H1 (cell line): ENCODE results near the gene ZKSCAN8. TPM values are rescaled to one million over a fixed set of nuclear protein-coding genes. Genes with fewer than 3 reads are reported as not detected.

Experiments
- CTCF ChIA-PET: fragments of 300-600 bp; sonication (Branson Sonifier 250); formaldehyde crosslinking; loops from one replicate; lab custom pipeline; 2021; ENCODE audit not compliant: partially characterized antibody; lab: Charles Lee
- POLR2A ChIA-PET: fragments of 300-600 bp; sonication (Branson Sonifier 250); formaldehyde crosslinking; loops from one replicate; lab custom pipeline; 2021; ENCODE audit warnings: inconsistent platforms; ENCODE audit not compliant: partially characterized antibody; lab: Charles Lee
- DNase-seq, 2 experiments: peaks; one replicate each; pipeline versions ENCODE4 v3.0.0 to v3.0.0-alpha.2; 2010 to 2022; ENCODE audit warnings: low spot score in 2 of 2, low read depth in 1 of 2, mixed read lengths in 1 of 2
- FAIRE-seq: peaks from 2 replicates; lab custom pipeline; 2011; peaks lifted over from hg19 to GRCh38; lab: Jason Lieb, UNC
- H2AFZ ChIP-seq: 2 replicates; pipeline ENCODE4 v1.8.1; 2012; ENCODE audit warnings: low read length, inconsistent platforms
- H2AK5ac ChIP-seq: 2 replicates; pipeline ENCODE4 v1.6.1; 2013; ENCODE audit warnings: low read depth, low read length
- H2BK120ac ChIP-seq: replicated peaks from 2 replicates; pipeline ENCODE3; 2013; ENCODE audit warnings: low read depth, low read length, inconsistent platforms
- H2BK12ac ChIP-seq: 2 replicates; pipeline ENCODE4 v1.6.1; 2013; ENCODE audit warnings: low read depth, low read length
- H2BK15ac ChIP-seq: 2 replicates; pipeline ENCODE4 v1.6.1; 2013; ENCODE audit warnings: low read length
- H2BK20ac ChIP-seq: 2 replicates; pipeline ENCODE4 v1.6.1; 2013; ENCODE audit warnings: low read length
- H2BK5ac ChIP-seq: 2 replicates; pipeline ENCODE4 v1.6.1; 2013; ENCODE audit warnings: low read depth, low read length
- H3K14ac ChIP-seq: 2 replicates; pipeline ENCODE4 v1.6.1; 2013; ENCODE audit warnings: inconsistent platforms; ENCODE audit not compliant: insufficient read length
- H3K18ac ChIP-seq: 2 replicates; pipeline ENCODE4 v1.6.1; 2013; ENCODE audit warnings: low read length; ENCODE audit errors: extremely low read depth
- H3K23ac ChIP-seq: 2 replicates; pipeline ENCODE4 v1.6.1; 2013; ENCODE audit warnings: inconsistent platforms; ENCODE audit not compliant: insufficient read length
- H3K23me2 ChIP-seq: 2 replicates; pipeline ENCODE4 v1.6.1; 2013; ENCODE audit warnings: low read depth, low read length
- H3K27ac ChIP-seq: 2 replicates; pipeline ENCODE4 v1.6.1; 2011; ENCODE audit warnings: low read depth, low read length, inconsistent platforms
- H3K27me3 ChIP-seq, 4 experiments: replicated peaks in 1 of 4; 1 replicate in 1 of 4; 2 replicates in 3 of 4; pipeline versions ENCODE4 v1.6.1 to v1.8.1; 2011 to 2013; ENCODE audit warnings: low read length in 3 of 4, mild to moderate bottlenecking in 3 of 4, inconsistent platforms in 2 of 4, mixed read lengths in 2 of 4, moderate library complexity in 1 of 4; ENCODE audit not compliant: control insufficient read depth in 3 of 4, insufficient read depth in 3 of 4; ENCODE audit errors: extremely low read depth in 1 of 4
- H3K36me3 ChIP-seq, 4 experiments: 2 replicates each; pipeline versions ENCODE4 v1.6.1 to v1.8.1; 2011 to 2013; ENCODE audit warnings: mild to moderate bottlenecking in 4 of 4, low read length in 3 of 4, moderate library complexity in 2 of 4, control low read depth in 1 of 4, inconsistent platforms in 1 of 4; ENCODE audit not compliant: insufficient read depth in 4 of 4, control insufficient read depth in 2 of 4
- H3K4ac ChIP-seq: replicated peaks from 2 replicates; pipeline ENCODE3; 2013; ENCODE audit warnings: low read length, low read depth, mixed read lengths, inconsistent platforms; ENCODE audit not compliant: insufficient read length
- H3K4me1 ChIP-seq, 4 experiments: replicated peaks in 1 of 4; 1 replicate in 1 of 4; 2 replicates in 3 of 4; pipeline versions ENCODE4 v1.6.1 to v1.8.1; 2011 to 2013; ENCODE audit warnings: low read length in 3 of 4, inconsistent platforms in 2 of 4, mixed read lengths in 1 of 4; ENCODE audit not compliant: insufficient read depth in 4 of 4, control insufficient read depth in 3 of 4
- H3K4me2 ChIP-seq, 2 experiments: 2 replicates each; pipeline versions ENCODE4 v1.6.1 to v1.8.1; 2011 to 2013; ENCODE audit warnings: low read depth in 2 of 2, low read length in 2 of 2, control low read depth in 1 of 2, inconsistent platforms in 1 of 2, mild to moderate bottlenecking in 1 of 2; ENCODE audit not compliant: insufficient read depth in 1 of 2
- H3K4me3 ChIP-seq, 4 experiments: fragments of 200-600, 300-600 bp in 1 of 4; sonication (generic), shearing (Covaris generic), sonication (Bioruptor Twin) in 1 of 4; 2 replicates each; pipeline versions ENCODE4 v1.5.1 to v1.8.1; 2011 to 2016; ENCODE audit warnings: low read length in 4 of 4, low read depth in 3 of 4, control low read depth in 2 of 4, inconsistent platforms in 2 of 4, mild to moderate bottlenecking in 2 of 4, mixed read lengths in 1 of 4, moderate library complexity in 1 of 4; ENCODE audit not compliant: insufficient read depth in 2 of 4; ENCODE audit errors: extremely low read depth in 1 of 4
- H3K56ac ChIP-seq: replicated peaks from 2 replicates; pipeline ENCODE3; 2013; ENCODE audit warnings: low read depth, mild to moderate bottlenecking, mixed read lengths, low read length, inconsistent platforms; ENCODE audit not compliant: insufficient read length
- H3K79me1 ChIP-seq: 2 replicates; pipeline ENCODE4 v1.6.1; 2013; ENCODE audit warnings: low read depth, low read length, control low read depth
- H3K79me2 ChIP-seq, 2 experiments: 2 replicates each; pipeline versions ENCODE4 v1.6.1 to v1.8.1; 2012 to 2013; ENCODE audit warnings: low read length in 2 of 2, mild to moderate bottlenecking in 2 of 2, inconsistent platforms in 1 of 2; ENCODE audit not compliant: insufficient read depth in 2 of 2, control insufficient read depth in 1 of 2
- H3K9ac ChIP-seq, 4 experiments: replicated peaks in 1 of 4; 1 replicate in 1 of 4; 2 replicates in 3 of 4; pipeline versions ENCODE4 v1.6.1 to v1.8.1; 2011 to 2013; ENCODE audit warnings: low read depth in 3 of 4, low read length in 3 of 4, control low read depth in 2 of 4, mild to moderate bottlenecking in 2 of 4, moderate library complexity in 2 of 4, inconsistent platforms in 1 of 4; ENCODE audit errors: extremely low read depth in 1 of 4
- H3K9me3 ChIP-seq, 2 experiments: 2 replicates each; pipeline versions ENCODE4 v1.6.1 to v1.8.1; 2012 to 2013; ENCODE audit warnings: mild to moderate bottlenecking in 2 of 2, moderate library complexity in 2 of 2, control low read depth in 1 of 2, inconsistent platforms in 1 of 2, low read depth in 1 of 2, low read length in 1 of 2, mixed read lengths in 1 of 2; ENCODE audit not compliant: insufficient read depth in 2 of 2
- H4K20me1 ChIP-seq, 2 experiments: replicated peaks in 1 of 2; 2 replicates each; pipeline versions ENCODE3 to v1.8.1; 2011 to 2013; ENCODE audit warnings: inconsistent platforms in 2 of 2, low read length in 2 of 2, mild to moderate bottlenecking in 1 of 2; ENCODE audit not compliant: insufficient read depth in 2 of 2, control insufficient read depth in 1 of 2
- H4K5ac ChIP-seq: 2 replicates; pipeline ENCODE4 v1.6.1; 2013; ENCODE audit warnings: low read length, low read depth, mixed read lengths, inconsistent platforms; ENCODE audit not compliant: insufficient read length
- H4K8ac ChIP-seq: 2 replicates; pipeline ENCODE4 v1.8.0; 2013; ENCODE audit warnings: mild to moderate bottlenecking, moderate library complexity, low read length, inconsistent platforms; ENCODE audit not compliant: insufficient read depth; ENCODE audit errors: extremely low read depth
- H4K91ac ChIP-seq: replicated peaks from 2 replicates; pipeline ENCODE3; 2013; ENCODE audit warnings: low read length, mixed read lengths, inconsistent platforms; ENCODE audit not compliant: insufficient read length
- ASH2L ChIP-seq: fragments of 200-600, 300-600 bp; sonication (generic); IDR thresholded peaks from one replicate; pipeline ENCODE4 v1.7.1; 2017; ENCODE audit warnings: low read length
- HDAC2 ChIP-seq, 2 experiments: fragments of 300-600 bp in 1 of 2; sonication (generic) in 1 of 2; IDR thresholded peaks; 2 replicates each; pipeline ENCODE4 v1.6.1; 2011 to 2012; ENCODE audit warnings: low read depth in 2 of 2, low read length in 2 of 2, mild to moderate bottlenecking in 2 of 2, moderate library complexity in 2 of 2, borderline replicate concordance in 1 of 2, inconsistent platforms in 1 of 2
- JUND ChIP-seq: IDR thresholded peaks from 2 replicates; pipeline ENCODE4 v1.6.1; 2011; ENCODE audit warnings: mild to moderate bottlenecking, improper control_type of control experiment, low read length
- KDM4A ChIP-seq: IDR thresholded peaks from one replicate; pipeline ENCODE4 v1.7.1; 2012; ENCODE audit warnings: low read depth, mild to moderate bottlenecking, moderate library complexity, low read length, inconsistent platforms; ENCODE audit not compliant: severe bottlenecking
- NRF1 ChIP-seq: IDR thresholded peaks from 2 replicates; pipeline ENCODE4 v1.6.1; 2011; ENCODE audit warnings: mild to moderate bottlenecking, low read depth, low read length, improper control_type of control experiment
- PHF8 ChIP-seq: fragments of 200-600 bp; sonication (generic); conservative IDR thresholded peaks from 2 replicates; pipeline ENCODE4 v1.7.1; 2012; ENCODE audit warnings: low read depth, mild to moderate bottlenecking, inconsistent platforms, low read length, moderate library complexity
- POU5F1 ChIP-seq: IDR thresholded peaks from 2 replicates; pipeline ENCODE4 v1.6.1; 2011; ENCODE audit warnings: low read depth, mild to moderate bottlenecking, low read length, moderate library complexity
- SAP30 ChIP-seq: fragments of 300-600 bp; sonication (generic); IDR thresholded peaks from 2 replicates; pipeline ENCODE4 v1.7.1; 2012; ENCODE audit warnings: low read length, moderate library complexity, mild to moderate bottlenecking, inconsistent platforms; ENCODE audit not compliant: insufficient read depth, insufficient replicate concordance
- SP2 ChIP-seq: IDR thresholded peaks from 2 replicates; pipeline ENCODE4 v1.6.1; 2012; ENCODE audit warnings: mild to moderate bottlenecking, low read length, inconsistent platforms
- WGBS, 2 experiments: shearing (Covaris generic) in 1 of 2; methylation state at CpG; one replicate each; pipeline versions ENCODE4 v1.1.6 to v1.1.7; 2013 to 2015; ENCODE audit warnings: low lambda C conversion rate in 2 of 2, mixed read lengths in 2 of 2, inconsistent platforms in 1 of 2, low coverage in 1 of 2, missing lambda C conversion rate in 1 of 2; ENCODE audit not compliant: insufficient replicate concordance in 2 of 2, insufficient coverage in 1 of 2, insufficient read length in 1 of 2; ENCODE audit errors: extremely low coverage in 1 of 2, missing lambda C conversion rate in 1 of 2; 5-methylcytosine and 5-hydroxymethylcytosine counted together
- polyA plus RNA-seq, 7 experiments: library from polyadenylated mRNA; depleted of rRNA in 3 of 7; stranded (reverse) in 5 of 7; unstranded in 2 of 7; fragments of >200 nt in 5 of 7; fragments of 200-250 nt in 2 of 7; gene quantifications; 1 replicate in 5 of 7; 2 replicates in 1 of 7; 4 replicates in 1 of 7; pipeline versions ENCODE4 v1.2.1 to v1.2.3, GENCODE V29; 2011 to 2013; ENCODE audit warnings: missing spikeins in 2 of 7, mixed read lengths in 2 of 7
- total RNA-seq: library from RNA; stranded (reverse); fragmentation: NEBNext Ultra II Directional; extraction: Animal tissue kit (Norgen Biotek cat#: 25700); gene quantifications from 2 replicates; pipeline ENCODE4 v1.2.1, GENCODE V29; 2021
- TF ChIP-seq, protein P1 (sequence below): IDR thresholded peaks from 2 replicates; pipeline ENCODE4 v1.6.1; 2012; ENCODE audit warnings: inconsistent platforms

ZKSCAN8 gene
- total and polyA plus RNA-seq, 2 of the 8 experiments (the other 6 are each of a cell fraction or from before 2014, with no cell fraction given): 10.7 to 24.1 TPM

DNA sequence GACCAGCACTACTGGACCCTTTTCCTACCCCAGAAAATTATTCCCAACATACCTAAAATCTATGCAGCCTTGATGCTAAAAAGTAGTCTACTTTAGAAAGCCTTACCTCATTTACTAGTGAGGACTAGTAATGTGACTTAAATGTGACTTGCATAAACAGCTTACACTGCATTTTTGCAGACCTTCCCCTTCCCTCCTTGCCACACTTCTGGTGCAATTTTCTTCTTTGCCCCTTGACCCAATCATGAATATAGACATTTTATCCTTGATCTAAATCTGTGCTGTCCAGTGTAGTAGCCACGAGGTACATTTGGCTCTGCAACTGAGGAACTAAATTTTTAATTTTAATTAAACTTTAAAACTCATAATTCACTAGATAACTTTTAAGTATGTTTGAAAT, 7.0 kb upstream of the ZKSCAN8 start:
- peaks cover 0 to 7% (median 2%) of the 10 kb centered on the region in 4 experiments; a peak in 6 of 8 replicates for H3K36me3 ChIP-seq
- no peak overlapping the region for H2AFZ ChIP-seq
- CTCF ChIA-PET: interaction anchor here (0.6 to 1.3 kb wide), 2 partner anchors 16 to 38 kb away, joined by 3 read pairs; no protein-coding TSS in a partner anchor
- no peak overlapping the region for H3K4ac ChIP-seq
- 72% methylated on average over 1 of the region's 1 CpG; no CpG with 5 or more reads in 1 of the 2 experiments for WGBS, 2 experiments
- no peak overlapping the region for H3K14ac ChIP-seq
- no peak for FAIRE-seq
- no peak overlapping the region for H2BK20ac ChIP-seq
- no peak overlapping the region for H2BK120ac ChIP-seq
- H2BK15ac ChIP-seq: no peak overlapping the region
- H4K20me1 ChIP-seq: no peaks in the 10 kb centered on the region
- no peaks in the 10 kb centered on the region; the same call in 1 of the 2 replicates for H3K79me1 ChIP-seq
- H2BK5ac ChIP-seq: no peak overlapping the region
- H3K56ac ChIP-seq: no peak overlapping the region
- H3K18ac ChIP-seq: no peak overlapping the region
- no peaks in the 10 kb centered on the region for H3K9me3 ChIP-seq
- peaks cover 0 to 8% (median 2%) of the 10 kb centered on the region in 4 experiments; a peak in 3 of 7 replicates for H3K4me1 ChIP-seq
- no peak overlapping the region for H3K4me3 ChIP-seq
- POLR2A ChIA-PET: no interaction called here
- H4K5ac ChIP-seq: no peak overlapping the region
- H4K91ac ChIP-seq: no peak overlapping the region
- no peak for DNase-seq
- H3K9ac ChIP-seq: no peak overlapping the region
- H4K8ac ChIP-seq: no peak overlapping the region
- no peak overlapping the region for H2BK12ac ChIP-seq
- H3K27ac ChIP-seq: no peak overlapping the region
- peaks cover 4% of the 10 kb centered on the region; the same call in 1 of the 2 replicates for H3K23me2 ChIP-seq
- peaks cover 0 to 29% of the 10 kb centered on the region in 2 experiments; a peak in 2 of 4 replicates for H3K79me2 ChIP-seq
- no peak overlapping the region for H3K23ac ChIP-seq
- H2AK5ac ChIP-seq: no peak overlapping the region
- H3K27me3 ChIP-seq: no peaks in the 10 kb centered on the region
- no peak overlapping the region; a peak in 1 of 4 replicates for H3K4me2 ChIP-seq
- TF ChIP-seq SAP30: no peak
- TF ChIP-seq POU5F1: no peak
- no peak for TF ChIP-seq ASH2L
- no peak for TF ChIP-seq KDM4A
- TF ChIP-seq HDAC2 (IDR thresholded peaks at IDR 0.05; ENCODE audit: borderline replicate concordance in 1 of 2, low read depth in 2 of 2, low read length in 2 of 2): no peak
- no peak for TF ChIP-seq JUND
- TF ChIP-seq NRF1: no peak
- TF ChIP-seq, protein P1, sequence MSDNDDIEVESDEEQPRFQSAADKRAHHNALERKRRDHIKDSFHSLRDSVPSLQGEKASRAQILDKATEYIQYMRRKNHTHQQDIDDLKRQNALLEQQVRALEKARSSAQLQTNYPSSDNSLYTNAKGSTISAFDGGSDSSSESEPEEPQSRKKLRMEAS: no peak
- no peak for TF ChIP-seq SP2
- TF ChIP-seq PHF8: no peak
